ENCODE measurements around the gene PACSIN3.

- TF ChIP-seq CTCF (CRISPR knock-in tag; IDR thresholded peaks at IDR 0.05) (no peak), SIN3A (IDR thresholded peaks at IDR 0.05; ENCODE audit: borderline replicate concordance, low read depth, low read length) (no peak), ARNT (IDR thresholded peaks at IDR 0.05) (no peak), POLR2A (IDR thresholded peaks at IDR 0.05; ENCODE audit: insufficient read depth in 1 of 2, low read depth in 2 of 2, low read length in 2 of 2) (no peak), IKZF4 (CRISPR knock-in tag; IDR thresholded peaks at IDR 0.05; ENCODE audit: borderline replicate concordance, low read depth, not compliant biosample characterization) (no peak), IKZF1 (IDR thresholded peaks at IDR 0.05) (no peak)
- TF ChIP-seq, protein P1, sequence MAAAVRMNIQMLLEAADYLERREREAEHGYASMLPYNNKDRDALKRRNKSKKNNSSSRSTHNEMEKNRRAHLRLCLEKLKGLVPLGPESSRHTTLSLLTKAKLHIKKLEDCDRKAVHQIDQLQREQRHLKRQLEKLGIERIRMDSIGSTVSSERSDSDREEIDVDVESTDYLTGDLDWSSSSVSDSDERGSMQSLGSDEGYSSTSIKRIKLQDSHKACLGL (CRISPR knock-in tag; IDR thresholded peaks at IDR 0.05): no peak
Observed at GRCh38 chr11:47204637-47204989, 18.4 kb upstream of the PACSIN3 start.
